Stimulated activated CD4-positive, alpha-beta T cell treated with anti-CD3 and anti-CD28 coated beads, Interleukin-1b, Interleukin-23, amount 100 ng/mL, for 1 hour (primary cell): ENCODE measurements around the gene TNPO2.

Experiments
- DNase-seq, 2 donors: peaks; one replicate each; pipeline ENCODE4 v3.0.0-alpha.2; 2020; ENCODE audit warnings: low read depth in 2 of 2

TNPO2 gene

GRCh38 chr19:12676384-12676792 lies 47.3 kb downstream of the TNPO2 start:
- DNase-seq = peak; percentile 58 to 84

- no peak for DNase-seq
Measured at GRCh38 chr19:12675940-12676339, 47.8 kb downstream of the TNPO2 start.

GRCh38 chr19:12675399-12675798 lies 48.3 kb downstream of the TNPO2 start:
- DNase-seq = no peak

- no peak for DNase-seq
Measured at GRCh38 chr19:12672744-12673143, 51.0 kb downstream of the TNPO2 start.

DNA sequence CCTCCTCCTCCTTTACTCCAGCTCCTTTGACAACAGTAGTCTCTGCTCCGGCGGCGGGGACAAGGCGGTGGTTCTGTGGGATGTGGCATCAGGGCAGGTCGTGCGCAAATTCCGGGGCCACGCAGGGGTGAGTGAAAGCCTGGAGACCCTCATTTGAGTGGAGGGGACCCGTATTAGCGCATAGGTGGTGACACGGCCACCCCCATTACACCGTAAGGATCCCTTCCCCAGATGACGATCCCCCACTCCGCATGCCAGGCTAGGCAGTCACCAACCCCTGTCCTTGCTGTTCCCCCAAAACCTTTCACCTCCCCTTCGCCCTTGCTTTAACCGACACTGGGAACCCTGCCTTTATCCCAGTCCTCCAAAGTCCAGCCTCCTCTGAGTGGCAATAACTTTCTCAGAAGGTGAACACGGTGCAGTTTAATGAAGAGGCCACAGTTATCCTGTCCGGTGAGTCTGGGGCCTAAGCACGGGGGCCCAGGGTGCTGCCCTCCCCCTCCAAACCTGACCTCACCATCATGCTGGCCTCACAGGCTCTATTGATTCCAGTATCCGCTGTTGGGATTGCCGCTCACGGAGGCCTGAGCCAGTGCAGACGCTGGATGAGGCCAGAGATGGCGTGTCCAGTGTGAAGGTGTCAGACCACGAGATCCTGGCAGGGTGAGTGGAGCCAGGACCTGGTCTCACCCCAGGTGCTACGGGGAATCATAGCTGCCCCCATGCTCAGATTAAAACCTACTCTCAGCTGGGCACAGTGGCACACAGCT lies 53.4 kb downstream of the TNPO2 start:
- no peak for DNase-seq

GRCh38 chr19:12669270-12670158 lies 54.2 kb downstream of the TNPO2 start:
- peak in 1 of 2 donors; percentile 53 for DNase-seq

- DNase-seq = peak in 1 of 2 donors; percentile 48
Measured at GRCh38 chr19:12668932-12669269, 54.8 kb downstream of the TNPO2 start.

GRCh38 chr19:12668346-12668745 lies 55.4 kb downstream of the TNPO2 start:
- DNase-seq = no peak

DNA sequence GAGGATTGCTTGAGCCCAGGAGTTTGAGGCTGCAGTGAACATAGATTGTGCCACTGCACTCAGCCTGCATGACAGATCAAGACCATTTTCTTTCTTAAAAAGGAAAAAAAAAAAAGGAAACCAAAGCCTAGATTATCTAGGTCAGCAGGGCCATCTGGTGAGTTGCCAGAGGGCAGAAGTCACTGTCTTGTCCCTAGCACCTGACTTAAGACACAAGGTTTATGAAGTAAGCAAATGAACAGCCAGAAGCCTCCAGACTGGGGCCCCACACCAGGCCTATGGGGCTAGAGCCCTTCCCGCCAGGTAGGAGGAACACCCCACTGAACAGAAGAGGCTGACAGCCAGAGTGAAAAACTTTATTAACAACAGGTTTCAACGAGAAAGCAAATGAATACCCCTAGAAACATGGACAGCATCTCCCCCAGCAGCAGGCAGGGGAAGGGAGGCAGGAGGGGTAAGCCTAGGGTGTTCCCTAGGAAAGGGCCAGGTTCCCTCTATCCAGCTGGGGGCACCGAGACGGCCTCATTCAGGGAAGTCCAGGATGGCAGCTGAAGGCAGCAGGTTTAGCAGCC lies 55.9 kb downstream of the TNPO2 start:
- no peak for DNase-seq

- DNase-seq = peak; percentile 54 to 78
Measured at GRCh38 chr19:12666265-12667048, 57.3 kb downstream of the TNPO2 start, which contains the start of the genes MAN2B1 and WDR83. TSS of gene MAN2B1 (minus strand) at chr19:12666742. CDS start at chr19:12666701, 41 bp downstream. TSS of gene WDR83 (plus strand) at chr19:12666807. CDS start at chr19:12669791, 2,984 bp downstream.

GRCh38 chr19:12665671-12666264 lies 58.0 kb downstream of the TNPO2 start:
- no peak for DNase-seq

GRCh38 chr19:12665281-12665573 lies 58.5 kb downstream of the TNPO2 start:
- DNase-seq = no peak

GRCh38 chr19:12664406-12665280 lies 59.1 kb downstream of the TNPO2 start:
- DNase-seq = no peak

DNA sequence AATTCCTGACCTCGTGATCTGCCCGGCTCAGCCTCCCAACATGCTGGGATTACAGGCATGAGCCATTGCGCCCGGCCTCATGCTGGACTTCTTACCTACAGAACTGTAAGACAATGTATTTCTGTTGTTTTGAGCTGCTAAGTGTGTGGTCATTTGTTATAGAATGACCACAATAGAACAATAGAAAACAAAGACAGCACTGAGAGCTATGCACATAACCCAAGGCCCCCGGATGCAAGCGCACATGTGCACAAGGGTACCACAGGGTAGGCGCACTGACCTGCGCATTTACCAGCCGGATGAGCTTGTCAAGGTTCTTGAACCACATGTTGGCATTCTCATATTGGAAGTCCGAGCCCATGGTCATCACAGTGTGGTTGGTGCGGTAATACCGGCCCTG lies 62.8 kb downstream of the TNPO2 start:
- DNase-seq = no peak

DNA sequence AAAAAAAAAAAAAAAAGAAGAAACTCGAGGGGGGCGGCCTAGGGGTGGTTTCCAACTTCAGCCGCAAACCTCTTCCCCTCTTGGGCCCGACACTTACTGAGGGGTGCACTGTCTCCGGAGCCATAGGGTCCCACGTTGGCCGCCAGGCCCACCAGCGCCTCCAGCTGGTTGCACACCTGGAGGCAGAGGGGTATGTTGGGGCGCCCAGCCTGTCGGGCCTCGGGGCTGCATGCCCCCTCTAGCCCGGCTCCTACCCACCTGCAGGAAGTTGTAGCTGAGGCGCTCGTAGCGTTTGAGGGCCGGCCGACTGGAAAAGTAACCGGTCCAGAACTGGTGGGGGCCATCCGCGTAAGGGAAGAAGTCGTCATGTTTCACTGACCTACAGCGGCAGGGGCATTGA lies 65.8 kb downstream of the TNPO2 start:
- no peak for DNase-seq

DNA sequence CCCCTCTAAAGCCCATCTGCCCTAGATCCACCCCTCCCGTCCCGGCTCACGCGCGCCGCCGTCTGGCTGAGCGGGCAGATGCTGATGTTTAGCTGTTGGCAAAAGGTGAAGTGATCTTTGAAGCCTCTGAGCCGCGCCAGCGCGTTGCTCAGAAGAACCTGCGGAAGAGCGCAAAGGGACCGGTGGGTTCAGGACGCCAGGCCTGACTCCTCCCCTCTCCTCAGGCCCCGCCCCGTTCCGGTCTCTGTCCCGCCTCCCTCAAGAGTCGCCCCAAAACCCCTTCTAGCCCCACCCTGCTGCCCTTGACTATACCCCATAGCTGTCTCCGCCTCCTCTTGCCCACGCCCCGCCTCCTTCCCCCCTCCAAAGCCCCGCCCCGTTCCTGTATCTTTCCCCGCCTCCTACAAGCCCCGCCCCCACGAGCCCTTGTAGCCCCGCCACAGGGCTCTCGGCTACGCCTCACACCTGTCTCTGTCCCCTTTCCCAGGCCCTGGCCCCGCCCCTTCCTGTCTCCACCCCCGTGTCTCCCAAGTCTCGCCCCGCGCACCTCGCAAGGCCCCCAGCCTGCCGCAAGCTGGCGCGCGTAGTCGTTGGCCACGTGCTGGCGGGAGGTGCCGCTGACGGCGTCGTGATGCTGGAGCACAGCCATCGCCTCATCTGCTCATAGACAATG lies 66.7 kb downstream of the TNPO2 start:
- DNase-seq = no peak

DNA sequence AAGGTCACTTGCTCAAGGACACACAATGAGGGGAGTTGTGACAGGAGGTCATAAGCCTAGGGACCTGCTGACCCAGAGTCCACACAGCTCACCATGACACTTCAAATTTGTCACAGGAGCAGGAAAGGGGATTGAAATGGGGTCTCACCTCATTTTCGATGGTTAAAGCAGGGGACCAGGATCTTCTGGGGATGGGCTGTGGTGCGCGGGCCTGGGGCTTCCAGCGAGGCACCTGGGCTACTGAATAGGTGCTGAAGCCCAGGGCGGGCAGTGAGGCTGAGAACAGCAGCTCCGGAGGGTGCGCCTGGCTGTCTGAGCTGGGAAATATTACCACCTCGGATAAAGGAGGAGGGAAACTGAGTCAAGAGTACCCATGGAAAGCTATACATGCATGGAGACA lies 68.2 kb downstream of the TNPO2 start:
- DNase-seq = no peak

DNA sequence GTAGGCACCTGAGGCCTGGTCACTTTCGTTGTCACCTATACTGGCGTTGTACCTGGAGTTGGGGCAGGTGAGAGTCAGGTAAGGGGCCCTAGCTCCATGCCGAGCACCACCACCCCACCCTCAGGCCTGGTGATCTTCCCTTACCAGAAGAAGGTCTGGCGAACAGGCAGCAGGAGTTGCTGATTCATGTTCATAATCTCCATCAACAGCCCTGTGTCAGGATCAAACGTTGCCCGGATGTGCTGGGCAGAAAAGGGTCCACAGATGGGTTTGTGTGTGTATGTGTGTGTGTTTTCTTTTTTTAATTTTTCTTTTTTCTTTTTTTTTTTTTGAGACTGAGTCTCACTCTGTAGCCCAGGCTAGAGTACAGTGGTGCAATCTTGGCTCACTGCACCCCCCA lies 71.5 kb downstream of the TNPO2 start:
- DNase-seq = no peak

DNA sequence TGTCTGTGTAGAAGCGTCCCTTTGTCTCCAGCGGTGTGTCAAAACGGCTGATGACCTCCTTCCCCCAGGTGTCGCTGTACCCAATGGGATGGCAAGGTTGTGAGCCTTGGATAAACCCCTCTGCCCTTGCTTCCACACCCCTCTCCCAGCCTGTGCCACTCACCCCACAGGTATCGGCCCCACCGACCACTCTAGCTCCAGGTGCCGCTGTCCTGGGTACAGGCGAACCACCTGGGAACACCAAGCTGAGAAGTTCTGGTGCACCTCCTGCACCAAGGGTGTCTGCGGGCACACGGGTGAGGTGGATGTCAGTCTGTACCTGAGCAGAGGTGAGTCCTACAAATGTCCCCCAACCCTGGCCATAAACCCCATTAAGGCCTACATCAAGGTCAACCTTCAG lies 73.8 kb downstream of the TNPO2 start:
- DNase-seq = no peak
